Endothelial cell of umbilical vein (primary cell): ENCODE results near the gene HMCES. TPM values are rescaled to one million over a fixed set of nuclear protein-coding genes. Genes with fewer than 3 reads are reported as not detected.

Experiments
- BruUV-seq: library from RNA; stranded (reverse); fragments of 400-500 nt; replicated peaks from 2 replicates; lab custom pipeline; 2021; lab: Mats Ljungman, UMichigan
- CTCF ChIA-PET: fragments of 300-600, 350-600 bp; sonication (Branson Sonifier 250); formaldehyde crosslinking; loops from one replicate; lab custom pipeline; 2021; ENCODE audit warnings: antibody characterized with exemption, inconsistent platforms; lab: Charles Lee
- POLR2A ChIA-PET: fragments of 300-600, 350-600 bp; sonication (Branson Sonifier 250); formaldehyde crosslinking; loops from one replicate; lab custom pipeline; 2021; ENCODE audit warnings: antibody characterized with exemption, inconsistent platforms; lab: Charles Lee
- DNase-seq: peaks from one replicate; pipeline ENCODE4 v3.0.0-alpha.2; 2011; ENCODE audit warnings: low read depth, low spot score
- FAIRE-seq: peaks from 2 replicates; lab custom pipeline; 2011; peaks lifted over from hg19 to GRCh38; lab: Jason Lieb, UNC
- H2AFZ ChIP-seq: 2 replicates; pipeline ENCODE4 v1.6.0; 2012; ENCODE audit warnings: low read depth, low read length, control low read depth, inconsistent platforms
- H3K27ac ChIP-seq: 2 replicates; pipeline ENCODE4 v1.5.1; 2011; ENCODE audit warnings: low read depth, mild to moderate bottlenecking, control low read depth, low read length, moderate library complexity; ENCODE audit not compliant: insufficient read depth
- H3K27me3 ChIP-seq, 2 experiments: 2 replicates each; pipeline versions ENCODE4 v1.6.0 to v1.6.1; 2011; ENCODE audit warnings: low read length in 2 of 2, mixed read lengths in 1 of 2; ENCODE audit not compliant: control insufficient read depth in 2 of 2, insufficient read depth in 2 of 2
- H3K36me3 ChIP-seq, 2 experiments: 2 replicates in 1 of 2; 3 replicates in 1 of 2; pipeline ENCODE4 v1.5.1; 2011; ENCODE audit warnings: low read length in 2 of 2, mild to moderate bottlenecking in 1 of 2, moderate library complexity in 1 of 2; ENCODE audit not compliant: control insufficient read depth in 2 of 2, insufficient read depth in 2 of 2; ENCODE audit errors: extremely low read depth in 1 of 2
- H3K4me1 ChIP-seq: 3 replicates; pipeline ENCODE4 v1.5.1; 2011; ENCODE audit warnings: mild to moderate bottlenecking, low read length; ENCODE audit not compliant: control insufficient read depth, insufficient read depth; ENCODE audit errors: extremely low read depth
- H3K4me2 ChIP-seq: 2 replicates; pipeline ENCODE4 v1.6.1; 2011; ENCODE audit warnings: low read length, control low read depth, mixed read lengths; ENCODE audit not compliant: insufficient read depth
- H3K4me3 ChIP-seq, 3 experiments: fragments of 200-600 bp in 1 of 3; sonication (generic), shearing (Covaris generic) in 1 of 3; replicated peaks in 1 of 3; 2 replicates each; pipeline ENCODE4 v1.5.1; 2011 to 2016; ENCODE audit warnings: control low read depth in 3 of 3, low read length in 3 of 3, mild to moderate bottlenecking in 2 of 3, inconsistent platforms in 1 of 3, low read depth in 1 of 3, moderate library complexity in 1 of 3; ENCODE audit not compliant: insufficient read depth in 1 of 3
- H3K79me2 ChIP-seq: 2 replicates; pipeline ENCODE4 v1.6.0; 2012; ENCODE audit warnings: low read length, inconsistent platforms; ENCODE audit not compliant: control insufficient read depth, insufficient read depth
- H3K9ac ChIP-seq: replicated peaks from 2 replicates; pipeline ENCODE3; 2011; ENCODE audit warnings: low read length, control low read depth; ENCODE audit not compliant: insufficient read depth; ENCODE audit errors: extremely low read depth
- H3K9me1 ChIP-seq: replicated peaks from 3 replicates; pipeline ENCODE4 v1.6.0; 2011; ENCODE audit warnings: mild to moderate bottlenecking, low read length; ENCODE audit not compliant: control insufficient read depth, insufficient read depth; ENCODE audit errors: extremely low read depth
- H3K9me3 ChIP-seq: replicated peaks from 2 replicates; pipeline ENCODE4 v1.5.1; 2012; ENCODE audit warnings: low read length, inconsistent platforms; ENCODE audit not compliant: control insufficient read depth, insufficient read depth
- H4K20me1 ChIP-seq: replicated peaks from 2 replicates; pipeline ENCODE3; 2011; ENCODE audit warnings: mild to moderate bottlenecking, low read length; ENCODE audit not compliant: control insufficient read depth, insufficient read depth; ENCODE audit errors: extremely low read depth
- EZH2 ChIP-seq: IDR thresholded peaks from 2 replicates; pipeline ENCODE4 v1.6.1; 2012; ENCODE audit warnings: borderline replicate concordance, low read depth, mild to moderate bottlenecking, moderate library complexity, low read length, inconsistent platforms; ENCODE audit not compliant: severe bottlenecking
- FOS ChIP-seq: IDR thresholded peaks from 2 replicates; pipeline ENCODE4 v1.6.1; 2011; ENCODE audit warnings: mild to moderate bottlenecking, low read length, moderate library complexity, borderline replicate concordance; ENCODE audit not compliant: insufficient read depth
- GATA2 ChIP-seq: IDR thresholded peaks from 2 replicates; pipeline ENCODE4 v1.7.0; 2011; ENCODE audit warnings: low read depth, mild to moderate bottlenecking, moderate library complexity, mixed read lengths, low read length; ENCODE audit not compliant: insufficient read length, insufficient read depth
- JUN ChIP-seq: IDR thresholded peaks from 2 replicates; pipeline ENCODE4 v1.6.1; 2011; ENCODE audit warnings: borderline replicate concordance, low read depth; ENCODE audit not compliant: insufficient read length, insufficient read depth
- MYC ChIP-seq: IDR thresholded peaks from one replicate; pipeline ENCODE4 v1.6.1; 2011; ENCODE audit warnings: mild to moderate bottlenecking, low read depth, low read length
- POLR2A ChIP-seq: IDR thresholded peaks from 2 replicates; pipeline ENCODE4 v1.6.1; 2012; ENCODE audit warnings: low read depth, mild to moderate bottlenecking, control low read depth, low read length
- POLR2AphosphoS5 ChIP-seq: IDR thresholded peaks from 2 replicates; pipeline ENCODE4 v1.6.1; 2012; ENCODE audit warnings: low read depth, mild to moderate bottlenecking, control low read depth, low read length, moderate library complexity; ENCODE audit not compliant: insufficient read depth
- dilution Hi-C: fragments of 300-500 bp; cut with MboI; formaldehyde crosslinking; loops from one replicate; pipeline ENCODE4 v1.15.0; 2019; ENCODE audit warnings: low sequenced_read_pairs; ENCODE audit not compliant: extremely low pct_ligation_motif_present
- intact Hi-C: fragments of 100-400 bp; cut with micrococcal nuclease; formaldehyde crosslinking; loops from one replicate; pipeline ENCODE4 v1.10.0; 2022
- polyA plus RNA-seq, 4 experiments: library from polyadenylated mRNA; depleted of rRNA in 3 of 4; stranded (reverse) in 3 of 4; unstranded in 1 of 4; fragments of >200 nt; gene quantifications; 2 replicates each; pipeline versions ENCODE4 v1.2.1 to v1.2.3, GENCODE V29; 2011 to 2012; ENCODE audit warnings: missing spikeins in 1 of 4
- total RNA-seq: library from RNA; stranded (reverse); gene quantifications from 2 replicates; pipeline ENCODE4 v1.2.3, GENCODE V29; 2021
- TF ChIP-seq, protein P1 (sequence below): IDR thresholded peaks from 2 replicates; pipeline ENCODE4 v1.6.1; 2011; ENCODE audit not compliant: insufficient read depth, insufficient read length
- TF ChIP-seq, protein P2 (sequence below), 2 donors: IDR thresholded peaks; 1 replicate in 1 of 2; 2 replicates in 1 of 2; pipeline ENCODE4 v1.5.1; 2011; ENCODE audit warnings: low read length in 2 of 2, mild to moderate bottlenecking in 2 of 2, moderate library complexity in 2 of 2, control low read depth in 1 of 2, inconsistent platforms in 1 of 2, low read depth in 1 of 2; ENCODE audit not compliant: insufficient read depth in 1 of 2; ENCODE audit errors: extremely low read depth in 1 of 2

HMCES gene
- total and polyA plus RNA-seq, 2 donors (not counting 3 experiments of a cell fraction or from before 2014, with no cell fraction given), result 30.6 to 40.8 TPM

DNA sequence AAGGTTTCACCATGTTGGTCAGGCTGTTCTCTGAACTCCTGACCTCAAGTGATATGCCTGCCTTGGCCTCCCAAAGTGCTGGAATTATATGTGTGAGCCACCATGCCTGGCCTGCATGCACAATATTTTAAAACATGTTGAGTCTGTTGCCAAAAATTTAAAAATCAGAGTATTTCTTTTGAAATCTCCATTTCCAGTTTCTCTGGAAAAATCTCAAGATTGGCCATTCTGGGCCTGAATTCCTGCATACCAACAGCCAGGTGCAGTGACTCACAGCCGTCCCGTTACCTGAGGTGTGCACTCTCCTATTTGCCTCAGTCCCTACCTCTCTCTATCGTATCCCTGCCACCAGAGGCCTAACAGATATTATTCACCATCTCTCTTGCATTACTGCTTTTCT lies 44.2 kb upstream of the HMCES start:
- Histone ChIP-seq H3K36me3 (no peaks in the 10 kb centered on the region), H3K4me3 (no peak overlapping the region), H2AFZ (no peak overlapping the region), H3K4me1 (peaks cover 3% of the 10 kb centered on the region), H3K9me1 (no peaks in the 10 kb centered on the region), H3K27ac (no peak overlapping the region), H3K4me2 (no peak overlapping the region), H3K79me2 (no peaks in the 10 kb centered on the region), H3K27me3 (no peaks in the 10 kb centered on the region), H3K9me3 (no peaks in the 10 kb centered on the region), H4K20me1 (no peaks in the 10 kb centered on the region), H3K9ac (no peak overlapping the region)
- FAIRE-seq, result no peak
- ChIA-PET CTCF (interaction anchor here (0.7 kb wide), 1 partner anchor 55 kb away, joined by 3 read pairs; no protein-coding TSS in a partner anchor), POLR2A (no interaction called here)
- DNase-seq, result no peak
- dilution Hi-C loops (no loop called here), intact Hi-C loops (no loop called here)
- no peak for TF ChIP-seq FOS
- no peak for TF ChIP-seq EZH2
- no peak for TF ChIP-seq GATA2
- no peak for TF ChIP-seq POLR2A
- TF ChIP-seq, protein P1, sequence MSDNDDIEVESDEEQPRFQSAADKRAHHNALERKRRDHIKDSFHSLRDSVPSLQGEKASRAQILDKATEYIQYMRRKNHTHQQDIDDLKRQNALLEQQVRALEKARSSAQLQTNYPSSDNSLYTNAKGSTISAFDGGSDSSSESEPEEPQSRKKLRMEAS, result no peak
- TF ChIP-seq MYC, result no peak
- TF ChIP-seq, protein P2, sequence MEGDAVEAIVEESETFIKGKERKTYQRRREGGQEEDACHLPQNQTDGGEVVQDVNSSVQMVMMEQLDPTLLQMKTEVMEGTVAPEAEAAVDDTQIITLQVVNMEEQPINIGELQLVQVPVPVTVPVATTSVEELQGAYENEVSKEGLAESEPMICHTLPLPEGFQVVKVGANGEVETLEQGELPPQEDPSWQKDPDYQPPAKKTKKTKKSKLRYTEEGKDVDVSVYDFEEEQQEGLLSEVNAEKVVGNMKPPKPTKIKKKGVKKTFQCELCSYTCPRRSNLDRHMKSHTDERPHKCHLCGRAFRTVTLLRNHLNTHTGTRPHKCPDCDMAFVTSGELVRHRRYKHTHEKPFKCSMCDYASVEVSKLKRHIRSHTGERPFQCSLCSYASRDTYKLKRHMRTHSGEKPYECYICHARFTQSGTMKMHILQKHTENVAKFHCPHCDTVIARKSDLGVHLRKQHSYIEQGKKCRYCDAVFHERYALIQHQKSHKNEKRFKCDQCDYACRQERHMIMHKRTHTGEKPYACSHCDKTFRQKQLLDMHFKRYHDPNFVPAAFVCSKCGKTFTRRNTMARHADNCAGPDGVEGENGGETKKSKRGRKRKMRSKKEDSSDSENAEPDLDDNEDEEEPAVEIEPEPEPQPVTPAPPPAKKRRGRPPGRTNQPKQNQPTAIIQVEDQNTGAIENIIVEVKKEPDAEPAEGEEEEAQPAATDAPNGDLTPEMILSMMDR (IDR thresholded peaks at IDR 0.05; ENCODE audit: extremely low read depth in 1 of 2, insufficient read depth in 1 of 2, low read depth in 1 of 2, low read length in 2 of 2), result no peak
- TF ChIP-seq JUN, result no peak
- TF ChIP-seq POLR2AphosphoS5, result no peak
- BruUV-seq, result no TSS peak
